ENCODE measurements around the gene METAP2. TPM values are rescaled to one million over a fixed set of nuclear protein-coding genes. Genes with fewer than 3 reads are reported as not detected.

Gene METAP2
- total RNA-seq, 1 experiment from 2014 or later, result 86.1 TPM

DNA sequence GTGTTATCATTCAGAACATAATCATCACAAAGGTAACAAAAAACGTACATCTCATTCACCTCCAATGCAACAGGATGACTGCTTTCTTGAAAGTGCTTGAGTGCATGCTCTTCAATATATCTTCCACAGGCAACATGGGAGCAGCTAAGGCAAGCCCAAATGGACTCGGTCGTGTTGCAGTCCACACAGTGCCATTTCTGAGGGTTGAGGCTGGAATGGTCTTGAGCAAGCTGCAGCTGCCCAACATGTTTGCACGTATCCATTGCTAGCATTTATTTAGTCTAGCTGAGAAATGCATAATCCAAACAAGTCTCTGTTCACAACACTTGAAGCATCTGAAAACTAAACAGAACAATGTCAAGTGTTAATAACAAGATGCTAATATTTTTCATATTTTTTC is 60.0 kb downstream of the METAP2 start:
- DNase-seq (ENCODE audit: low read depth, low spot score) (no peak), ATAC-seq (0 out of 2 replicates have a peak, but pooled peaks have one; percentile 51)
- BruUV-seq (replicated peaks), result no TSS peak
- no peak overlapping the region for H3K27ac ChIP-seq (ENCODE audit: low read length)
- in situ Hi-C loops (cut with HindIII; ENCODE audit: low pct_unique_long_range_greater_than_20kb, low sequenced_read_pairs), result no loop called here
- intact Hi-C loops (cut with micrococcal nuclease; ENCODE audit: unreplicated experiment), result loop anchor here (10.0 kb wide), 2 partner anchors 219 to 419 kb away; no protein-coding TSS in a partner anchor
- ChIA-PET CTCF (interaction anchor here (0.5 to 1.2 kb wide), 22 partner anchors 14 to 1399 kb away, joined by 3 to 10 read pairs (median 4); partner anchors contain the start of gene METAP2), POLR2A (interaction anchor here (0.6 to 0.7 kb wide), 4 partner anchors 9 to 966 kb away, joined by 3 to 6 read pairs (median 6); no protein-coding TSS in a partner anchor)
- peaks cover 3% of the 10 kb centered on the region; the same call in 1 of the 2 replicates for H3K27me3 ChIP-seq (ENCODE audit: control insufficient read depth, insufficient read depth, low read length)
- TF ChIP-seq POLR2AphosphoS5 (IDR thresholded peaks at IDR 0.05; ENCODE audit: low read depth, low read length), result no peak
- TF ChIP-seq, protein P1, sequence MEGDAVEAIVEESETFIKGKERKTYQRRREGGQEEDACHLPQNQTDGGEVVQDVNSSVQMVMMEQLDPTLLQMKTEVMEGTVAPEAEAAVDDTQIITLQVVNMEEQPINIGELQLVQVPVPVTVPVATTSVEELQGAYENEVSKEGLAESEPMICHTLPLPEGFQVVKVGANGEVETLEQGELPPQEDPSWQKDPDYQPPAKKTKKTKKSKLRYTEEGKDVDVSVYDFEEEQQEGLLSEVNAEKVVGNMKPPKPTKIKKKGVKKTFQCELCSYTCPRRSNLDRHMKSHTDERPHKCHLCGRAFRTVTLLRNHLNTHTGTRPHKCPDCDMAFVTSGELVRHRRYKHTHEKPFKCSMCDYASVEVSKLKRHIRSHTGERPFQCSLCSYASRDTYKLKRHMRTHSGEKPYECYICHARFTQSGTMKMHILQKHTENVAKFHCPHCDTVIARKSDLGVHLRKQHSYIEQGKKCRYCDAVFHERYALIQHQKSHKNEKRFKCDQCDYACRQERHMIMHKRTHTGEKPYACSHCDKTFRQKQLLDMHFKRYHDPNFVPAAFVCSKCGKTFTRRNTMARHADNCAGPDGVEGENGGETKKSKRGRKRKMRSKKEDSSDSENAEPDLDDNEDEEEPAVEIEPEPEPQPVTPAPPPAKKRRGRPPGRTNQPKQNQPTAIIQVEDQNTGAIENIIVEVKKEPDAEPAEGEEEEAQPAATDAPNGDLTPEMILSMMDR (IDR thresholded peaks at IDR 0.05), result no peak
- TF ChIP-seq, protein P2, sequence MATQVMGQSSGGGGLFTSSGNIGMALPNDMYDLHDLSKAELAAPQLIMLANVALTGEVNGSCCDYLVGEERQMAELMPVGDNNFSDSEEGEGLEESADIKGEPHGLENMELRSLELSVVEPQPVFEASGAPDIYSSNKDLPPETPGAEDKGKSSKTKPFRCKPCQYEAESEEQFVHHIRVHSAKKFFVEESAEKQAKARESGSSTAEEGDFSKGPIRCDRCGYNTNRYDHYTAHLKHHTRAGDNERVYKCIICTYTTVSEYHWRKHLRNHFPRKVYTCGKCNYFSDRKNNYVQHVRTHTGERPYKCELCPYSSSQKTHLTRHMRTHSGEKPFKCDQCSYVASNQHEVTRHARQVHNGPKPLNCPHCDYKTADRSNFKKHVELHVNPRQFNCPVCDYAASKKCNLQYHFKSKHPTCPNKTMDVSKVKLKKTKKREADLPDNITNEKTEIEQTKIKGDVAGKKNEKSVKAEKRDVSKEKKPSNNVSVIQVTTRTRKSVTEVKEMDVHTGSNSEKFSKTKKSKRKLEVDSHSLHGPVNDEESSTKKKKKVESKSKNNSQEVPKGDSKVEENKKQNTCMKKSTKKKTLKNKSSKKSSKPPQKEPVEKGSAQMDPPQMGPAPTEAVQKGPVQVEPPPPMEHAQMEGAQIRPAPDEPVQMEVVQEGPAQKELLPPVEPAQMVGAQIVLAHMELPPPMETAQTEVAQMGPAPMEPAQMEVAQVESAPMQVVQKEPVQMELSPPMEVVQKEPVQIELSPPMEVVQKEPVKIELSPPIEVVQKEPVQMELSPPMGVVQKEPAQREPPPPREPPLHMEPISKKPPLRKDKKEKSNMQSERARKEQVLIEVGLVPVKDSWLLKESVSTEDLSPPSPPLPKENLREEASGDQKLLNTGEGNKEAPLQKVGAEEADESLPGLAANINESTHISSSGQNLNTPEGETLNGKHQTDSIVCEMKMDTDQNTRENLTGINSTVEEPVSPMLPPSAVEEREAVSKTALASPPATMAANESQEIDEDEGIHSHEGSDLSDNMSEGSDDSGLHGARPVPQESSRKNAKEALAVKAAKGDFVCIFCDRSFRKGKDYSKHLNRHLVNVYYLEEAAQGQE (IDR thresholded peaks at IDR 0.05; ENCODE audit: insufficient read depth in 1 of 2, low read depth in 2 of 2, low read length in 1 of 2), result no peak
- no peak for TF ChIP-seq TCF7L2 (IDR thresholded peaks at IDR 0.05; ENCODE audit: low read depth, low read length)
- no peak for TF ChIP-seq SIN3A (IDR thresholded peaks at IDR 0.05; ENCODE audit: borderline replicate concordance, insufficient read depth, low read depth, low read length)
- H3K4me3 ChIP-seq (ENCODE audit: low read depth in 2 of 2, low read length in 2 of 2), result no peak overlapping the region
- H3K9me3 ChIP-seq (ENCODE audit: control insufficient read depth, insufficient read depth, low read depth, low read length), result no peaks in the 10 kb centered on the region
- H3K4me1 ChIP-seq (ENCODE audit: control insufficient read depth, insufficient read depth, low read length), result peaks cover 9% of the 10 kb centered on the region
- no peaks in the 10 kb centered on the region for H3K36me3 ChIP-seq (ENCODE audit: control insufficient read depth, insufficient read depth, low read length)

DNA sequence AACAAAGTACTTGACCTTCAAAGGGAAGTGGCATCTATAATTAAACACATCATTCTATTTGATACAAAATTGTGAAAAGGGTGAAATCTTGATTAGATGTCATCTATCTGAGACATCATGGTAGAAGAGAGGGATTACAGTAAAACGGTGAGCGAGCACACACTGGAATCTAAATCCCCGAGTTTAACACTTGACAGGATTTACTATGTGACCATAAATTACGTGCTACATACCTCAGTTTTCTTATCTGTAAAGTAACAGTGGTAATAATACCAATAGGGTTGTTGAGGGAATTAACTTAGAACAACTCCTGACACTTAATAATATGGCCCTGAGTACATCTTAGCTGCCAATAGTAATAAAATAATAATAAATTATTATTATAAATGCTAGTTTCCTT is 64.1 kb downstream of the METAP2 start:
- BruUV-seq (replicated peaks), result no TSS peak
- ATAC-seq (no peak), DNase-seq (ENCODE audit: low read depth, low spot score) (no peak)
- ChIA-PET CTCF (no interaction called here), POLR2A (interaction anchor here (0.7 kb wide), 1 partner anchor 292 kb away, joined by 6 read pairs; no protein-coding TSS in a partner anchor)
- Histone ChIP-seq H3K4me1 (ENCODE audit: control insufficient read depth, insufficient read depth, low read length) (peaks cover 9% of the 10 kb centered on the region), H3K9me3 (ENCODE audit: control insufficient read depth, insufficient read depth, low read depth, low read length) (no peaks in the 10 kb centered on the region), H3K27ac (ENCODE audit: low read length) (no peak overlapping the region), H3K4me3 (ENCODE audit: low read depth in 2 of 2, low read length in 2 of 2) (no peak overlapping the region), H3K27me3 (ENCODE audit: control insufficient read depth, insufficient read depth, low read length) (no peaks in the 10 kb centered on the region; the same call in 1 of the 2 replicates), H3K36me3 (ENCODE audit: control insufficient read depth, insufficient read depth, low read length) (no peaks in the 10 kb centered on the region)
- in situ Hi-C loops (cut with HindIII; ENCODE audit: low pct_unique_long_range_greater_than_20kb, low sequenced_read_pairs), result no loop called here
- intact Hi-C loops (cut with micrococcal nuclease; ENCODE audit: unreplicated experiment), result loop anchor here (10.0 kb wide), 2 partner anchors 223 to 423 kb away; no protein-coding TSS in a partner anchor
- TF ChIP-seq TCF7L2 (IDR thresholded peaks at IDR 0.05; ENCODE audit: low read depth, low read length) (no peak), SIN3A (IDR thresholded peaks at IDR 0.05; ENCODE audit: borderline replicate concordance, insufficient read depth, low read depth, low read length) (no peak), POLR2AphosphoS5 (IDR thresholded peaks at IDR 0.05; ENCODE audit: low read depth, low read length) (no peak)
- TF ChIP-seq, protein P2 (IDR thresholded peaks at IDR 0.05; ENCODE audit: insufficient read depth in 1 of 2, low read depth in 2 of 2, low read length in 1 of 2), result no peak
- TF ChIP-seq, protein P1 (IDR thresholded peaks at IDR 0.05), result no peak

Measured in Panc1 (cell line).